ENCODE data around the gene INO80.

INO80 gene

GRCh38 chr15:40936709-40937666 lies 179.1 kb downstream of the INO80 start:
- TF ChIP-seq CTCF (conservative IDR thresholded peaks at IDR 0.05; ENCODE audit: low read length), result no peak; the same call in 1 of the 2 replicates
- H3K4me3 ChIP-seq (ENCODE audit: low read length), result no peak overlapping the region
- no peak for DNase-seq (ENCODE audit: low read depth)

GRCh38 chr15:40936234-40936708 lies 179.8 kb downstream of the INO80 start:
- DNase-seq (ENCODE audit: low read depth), result no peak
- TF ChIP-seq CTCF (conservative IDR thresholded peaks at IDR 0.05; ENCODE audit: low read length), result no peak
- no peak overlapping the region for H3K4me3 ChIP-seq (ENCODE audit: low read length)

GRCh38 chr15:40934457-40934856 lies 181.6 kb downstream of the INO80 start:
- no peak for TF ChIP-seq CTCF (conservative IDR thresholded peaks at IDR 0.05; ENCODE audit: low read length)
- H3K4me3 ChIP-seq (ENCODE audit: low read length), result no peak overlapping the region
- no peak for DNase-seq (ENCODE audit: low read depth)

- no peak for DNase-seq (ENCODE audit: low read depth)
- no peak for TF ChIP-seq CTCF (conservative IDR thresholded peaks at IDR 0.05; ENCODE audit: low read length)
These were observed 182.6 kb downstream of the INO80 start for GRCh38 chr15:40933517-40933902.

GRCh38 chr15:40932649-40933516 lies 183.2 kb downstream of the INO80 start:
- TF ChIP-seq CTCF (conservative IDR thresholded peaks at IDR 0.05; ENCODE audit: low read length), result no peak
- no peak overlapping the region for H3K4me3 ChIP-seq (ENCODE audit: low read length)
- no peak for DNase-seq (ENCODE audit: low read depth)

More at GRCh38 chr15:40933517-40933902, 182.6 kb downstream of the INO80 start:
- no peak overlapping the region for H3K4me3 ChIP-seq (ENCODE audit: low read length)

GRCh38 chr15:40932156-40932555 lies 183.9 kb downstream of the INO80 start:
- DNase-seq (ENCODE audit: low read depth), result no peak
- H3K4me3 ChIP-seq (ENCODE audit: low read length), result no peak overlapping the region
- no peak for TF ChIP-seq CTCF (conservative IDR thresholded peaks at IDR 0.05; ENCODE audit: low read length)

All from AG10803 (cell line).